Activated naive CD8-positive, alpha-beta T cell treated with anti-CD3 and anti-CD28 coated beads for 36 hours (primary cell): ENCODE measurements around the gene AHDC1. TPM values are rescaled to one million over a fixed set of nuclear protein-coding genes. Genes with fewer than 3 reads are reported as not detected.
"Not testable (repeated sequence)": the region's sequence is repeated elsewhere in the genome, so short reads cannot be mapped to it uniquely, and the experiment has no call there.

ENCODE experiments used
- DNase-seq: peaks from one replicate; pipeline ENCODE4 v3.0.0; 2021
- H3K27ac Mint-ChIP-seq: one replicate; pipeline ENCODE4 v1.8.0; 2022; ENCODE audit warnings: mild to moderate bottlenecking, moderate library complexity, mixed read lengths
- H3K27me3 Mint-ChIP-seq: one replicate; pipeline ENCODE4 v1.8.0; 2022; ENCODE audit warnings: mild to moderate bottlenecking, mixed read lengths
- H3K36me3 Mint-ChIP-seq: one replicate; pipeline ENCODE4 v1.8.0; 2021; ENCODE audit warnings: mild to moderate bottlenecking, mixed read lengths
- H3K4me1 Mint-ChIP-seq: one replicate; pipeline ENCODE4 v1.8.0; 2021; ENCODE audit warnings: mixed read lengths
- H3K4me3 Mint-ChIP-seq: one replicate; pipeline ENCODE4 v1.8.0; 2022; ENCODE audit warnings: mild to moderate bottlenecking, moderate library complexity, mixed read lengths
- H3K9me3 Mint-ChIP-seq: one replicate; pipeline ENCODE4 v1.8.0; 2022; ENCODE audit warnings: mixed read lengths
- total RNA-seq, 2 experiments: library from RNA; stranded (reverse); gene quantifications; one replicate each; pipeline ENCODE4 v1.2.3, GENCODE V29; 2021

AHDC1 gene
- 10 to 100 TPM; 10.0 to 12.0 TPM for total RNA-seq

GRCh38 chr1:27603681-27604578, at the start of gene AHDC1:
Gene AHDC1 (minus strand): TSS chr1:27604144. CDS start chr1:27552115, 52,029 bp downstream.
- Mint-ChIP-seq H3K4me1 (peaks cover 39% of the 10 kb centered on the region), H3K27ac (peak within 1 kb of the TSS; percentile 82), H3K9me3 (no peaks in the 10 kb centered on the region), H3K36me3 (no peaks in the 10 kb centered on the region), H3K4me3 (peak within 1 kb of the TSS; percentile 91), H3K27me3 (no peaks in the 10 kb centered on the region)
- peak; percentile 95 for DNase-seq

DNA sequence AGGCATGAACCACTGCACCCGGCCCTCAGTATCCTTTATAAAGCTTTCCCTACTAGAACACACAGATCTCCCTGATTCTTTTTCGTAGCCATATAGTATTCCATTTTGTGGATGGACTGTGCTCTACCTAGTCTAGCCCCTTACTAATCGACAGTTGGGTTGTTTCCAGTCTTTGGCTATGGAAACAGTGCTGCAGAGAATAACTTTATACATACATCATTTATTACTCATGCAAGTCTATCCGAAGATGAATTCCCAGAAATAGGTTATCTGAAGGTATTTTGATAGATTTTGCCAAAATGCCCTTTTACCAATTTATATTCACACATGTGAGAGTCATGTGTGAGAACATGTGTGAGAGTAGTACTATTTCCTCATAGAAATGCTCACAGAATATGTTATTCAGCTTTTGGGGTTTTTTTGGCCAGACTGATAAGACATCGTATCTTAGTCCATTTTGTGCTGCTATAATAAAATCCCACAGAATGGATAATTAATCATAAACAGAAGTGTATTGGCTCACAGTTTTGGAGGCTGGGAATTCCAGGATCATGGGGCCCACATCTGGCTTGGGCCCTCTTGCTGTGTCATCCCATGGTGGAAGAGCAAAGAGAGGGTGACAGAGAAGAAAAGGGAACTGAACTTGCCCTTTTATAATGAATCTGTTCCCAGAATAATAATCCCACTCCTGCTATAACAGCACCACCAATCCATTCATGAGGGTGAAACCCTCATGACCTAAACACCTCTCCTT, 48.3 kb upstream of the AHDC1 start:
- Mint-ChIP-seq H3K9me3 (no peaks in the 10 kb centered on the region), H3K36me3 (no peaks in the 10 kb centered on the region), H3K4me3 (no peak overlapping the region), H3K27ac (no peak overlapping the region), H3K4me1 (peaks cover 17% of the 10 kb centered on the region), H3K27me3 (no peaks in the 10 kb centered on the region)
- no peak for DNase-seq

DNA sequence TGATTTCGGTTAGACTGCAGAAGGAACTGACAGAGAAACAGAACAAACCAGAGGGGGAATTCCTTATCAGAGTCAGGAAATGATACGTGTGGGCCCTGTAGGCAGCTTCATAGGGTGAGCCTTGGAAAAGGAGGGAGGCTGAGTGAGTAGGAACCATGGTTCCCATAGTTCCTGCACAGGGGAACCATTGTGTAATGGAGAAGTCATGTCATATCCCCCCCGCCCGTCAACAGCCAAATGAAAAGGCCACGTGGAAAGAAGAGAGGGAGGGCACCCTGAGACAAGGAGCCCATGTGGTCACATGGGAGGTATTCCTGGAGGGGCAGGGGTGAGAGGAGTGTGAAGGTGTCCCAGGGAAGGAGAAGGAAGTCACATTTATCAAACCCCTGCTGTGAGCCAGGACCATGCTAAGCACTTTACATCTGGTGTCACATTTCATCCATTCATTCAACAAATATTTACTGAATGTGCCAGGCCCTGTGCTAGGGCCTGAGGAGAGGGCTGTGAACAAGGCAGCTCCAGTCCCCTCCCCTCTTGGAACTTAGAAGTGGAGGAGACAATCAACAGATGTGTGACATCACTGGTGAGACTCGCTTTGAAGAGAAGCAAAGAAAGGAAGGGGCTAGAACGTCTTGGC, 46.7 kb upstream of the AHDC1 start:
- H3K4me3 Mint-ChIP-seq: no peak overlapping the region
- peak overlapping the region; percentile 76 for H3K27ac Mint-ChIP-seq
- no peak for DNase-seq
- peaks cover 15% of the 10 kb centered on the region for H3K4me1 Mint-ChIP-seq
- H3K9me3 Mint-ChIP-seq: no peaks in the 10 kb centered on the region
- no peaks in the 10 kb centered on the region for H3K36me3 Mint-ChIP-seq
- H3K27me3 Mint-ChIP-seq: no peaks in the 10 kb centered on the region

DNA sequence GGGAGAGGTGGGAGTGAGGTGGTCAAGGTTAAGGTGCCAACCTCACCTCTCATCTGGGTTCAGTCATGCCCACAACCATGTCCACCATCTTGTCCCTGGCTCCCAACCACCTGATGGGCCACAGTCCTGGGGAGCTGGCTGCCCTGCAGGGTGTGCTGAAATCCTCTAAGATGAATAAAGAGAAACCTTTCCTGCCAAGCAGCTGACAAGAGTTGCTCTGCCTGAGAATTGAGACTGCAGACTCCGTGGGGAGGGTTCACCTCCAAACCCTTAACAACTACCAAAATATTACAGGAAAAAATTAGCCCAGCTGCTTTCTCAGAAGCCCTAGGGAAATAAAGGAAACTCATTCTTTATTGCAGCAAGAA, 46.2 kb upstream of the AHDC1 start:
- H3K36me3 Mint-ChIP-seq: no peaks in the 10 kb centered on the region
- peaks cover 15% of the 10 kb centered on the region for H3K4me1 Mint-ChIP-seq
- DNase-seq: no peak
- H3K27me3 Mint-ChIP-seq: no peaks in the 10 kb centered on the region
- H3K4me3 Mint-ChIP-seq: no peak overlapping the region
- no peaks in the 10 kb centered on the region for H3K9me3 Mint-ChIP-seq
- H3K27ac Mint-ChIP-seq: peak overlapping the region; percentile 47

GRCh38 chr1:27649306-27649635, 45.3 kb upstream of the AHDC1 start:
- no peaks in the 10 kb centered on the region for H3K27me3 Mint-ChIP-seq
- DNase-seq: no peak
- H3K27ac Mint-ChIP-seq: no peak overlapping the region
- no peak overlapping the region for H3K4me3 Mint-ChIP-seq
- H3K36me3 Mint-ChIP-seq: no peaks in the 10 kb centered on the region
- no peaks in the 10 kb centered on the region for H3K9me3 Mint-ChIP-seq
- peaks cover 19% of the 10 kb centered on the region for H3K4me1 Mint-ChIP-seq

GRCh38 chr1:27648602-27649305, 44.8 kb upstream of the AHDC1 start:
- Mint-ChIP-seq H3K4me1 (peaks cover 23% of the 10 kb centered on the region), H3K36me3 (no peaks in the 10 kb centered on the region), H3K9me3 (no peaks in the 10 kb centered on the region), H3K4me3 (no peak overlapping the region), H3K27ac (no peak overlapping the region), H3K27me3 (no peaks in the 10 kb centered on the region)
- no peak for DNase-seq

DNA sequence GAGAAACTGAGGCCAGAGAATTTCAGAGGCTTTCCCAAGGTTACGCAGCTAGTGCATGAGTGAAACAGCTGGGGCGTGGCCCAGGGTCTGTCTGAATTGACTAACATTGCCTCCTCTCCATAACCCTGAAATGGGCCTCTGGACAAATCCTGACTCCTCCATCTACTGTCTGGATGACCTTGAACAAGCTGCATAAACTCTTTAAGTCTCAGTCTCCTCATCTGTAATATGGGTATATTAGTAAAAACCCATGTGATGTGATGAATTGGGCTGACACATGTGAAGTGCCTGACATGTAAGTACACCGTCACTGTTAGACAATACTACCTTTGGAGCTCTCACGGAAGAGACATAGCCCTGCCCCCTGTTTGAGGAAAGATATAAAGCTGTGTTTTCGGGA, 43.4 kb upstream of the AHDC1 start:
- Mint-ChIP-seq H3K27ac (no peak overlapping the region), H3K36me3 (no peaks in the 10 kb centered on the region), H3K4me1 (peaks cover 27% of the 10 kb centered on the region), H3K4me3 (no peak overlapping the region), H3K9me3 (no peaks in the 10 kb centered on the region), H3K27me3 (no peaks in the 10 kb centered on the region)
- no peak for DNase-seq

- H3K27ac Mint-ChIP-seq: no peak overlapping the region
- H3K4me1 Mint-ChIP-seq: peaks cover 27% of the 10 kb centered on the region
- no peaks in the 10 kb centered on the region for H3K9me3 Mint-ChIP-seq
- H3K36me3 Mint-ChIP-seq: no peaks in the 10 kb centered on the region
- H3K27me3 Mint-ChIP-seq: no peaks in the 10 kb centered on the region
- H3K4me3 Mint-ChIP-seq: no peak overlapping the region
- DNase-seq: no peak
Measured at GRCh38 chr1:27646676-27647075, 42.7 kb upstream of the AHDC1 start.

DNA sequence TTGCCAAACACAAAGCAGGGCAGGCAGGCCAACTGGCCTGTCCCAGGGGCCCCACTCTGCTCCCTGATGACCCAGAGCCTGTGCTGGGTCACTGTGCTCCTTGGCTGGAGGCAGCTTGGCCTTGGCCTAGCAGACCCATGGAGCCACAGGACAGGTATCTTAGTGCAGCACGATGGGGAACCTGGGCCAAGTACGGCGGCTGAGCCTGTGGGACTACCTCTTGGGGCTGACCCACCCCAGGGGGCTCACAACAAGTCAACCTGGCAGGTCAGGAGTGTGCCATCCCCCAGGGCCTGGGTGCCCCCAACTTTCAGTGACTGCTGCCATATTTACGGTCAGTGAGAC, 41.1 kb upstream of the AHDC1 start:
- peaks cover 15% of the 10 kb centered on the region for H3K4me1 Mint-ChIP-seq
- DNase-seq: no peak
- no peak overlapping the region for H3K4me3 Mint-ChIP-seq
- no peaks in the 10 kb centered on the region for H3K36me3 Mint-ChIP-seq
- H3K27me3 Mint-ChIP-seq: no peaks in the 10 kb centered on the region
- no peaks in the 10 kb centered on the region for H3K9me3 Mint-ChIP-seq
- no peak overlapping the region for H3K27ac Mint-ChIP-seq

DNA sequence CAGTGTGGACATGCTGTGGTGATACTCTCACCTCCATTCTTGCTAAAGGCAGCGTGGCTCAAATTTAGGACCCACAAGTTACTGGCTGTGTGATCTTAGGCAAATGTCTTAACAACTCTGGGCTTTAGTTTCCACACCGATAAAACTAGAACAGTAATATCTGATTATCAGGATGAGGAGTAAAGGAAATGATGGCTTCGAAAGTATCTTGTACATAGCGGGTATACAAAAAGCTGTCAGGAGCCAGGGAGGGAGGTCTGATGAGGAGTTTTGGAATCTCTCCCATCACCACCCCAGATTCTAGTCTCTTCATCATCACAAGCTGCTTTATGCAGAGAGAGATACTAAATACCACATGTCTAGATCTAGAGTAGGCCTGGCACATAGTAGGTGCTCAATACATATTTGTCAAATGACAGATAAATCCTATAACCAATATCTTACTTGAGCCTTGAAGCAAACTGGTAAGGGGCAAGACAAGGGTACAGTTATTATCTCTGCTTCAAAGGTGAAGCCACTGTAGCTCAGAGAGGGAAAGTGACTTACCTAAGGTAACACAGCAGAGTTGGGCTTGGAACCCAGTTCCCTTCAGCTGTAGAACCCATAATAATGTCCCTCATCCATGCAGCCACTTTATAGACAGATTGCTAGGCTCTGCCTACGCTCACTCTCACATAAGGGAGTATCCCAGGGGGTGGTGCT, 40.6 kb upstream of the AHDC1 start:
- Mint-ChIP-seq H3K4me3 (no peak overlapping the region), H3K27ac (no peak overlapping the region)

DNA sequence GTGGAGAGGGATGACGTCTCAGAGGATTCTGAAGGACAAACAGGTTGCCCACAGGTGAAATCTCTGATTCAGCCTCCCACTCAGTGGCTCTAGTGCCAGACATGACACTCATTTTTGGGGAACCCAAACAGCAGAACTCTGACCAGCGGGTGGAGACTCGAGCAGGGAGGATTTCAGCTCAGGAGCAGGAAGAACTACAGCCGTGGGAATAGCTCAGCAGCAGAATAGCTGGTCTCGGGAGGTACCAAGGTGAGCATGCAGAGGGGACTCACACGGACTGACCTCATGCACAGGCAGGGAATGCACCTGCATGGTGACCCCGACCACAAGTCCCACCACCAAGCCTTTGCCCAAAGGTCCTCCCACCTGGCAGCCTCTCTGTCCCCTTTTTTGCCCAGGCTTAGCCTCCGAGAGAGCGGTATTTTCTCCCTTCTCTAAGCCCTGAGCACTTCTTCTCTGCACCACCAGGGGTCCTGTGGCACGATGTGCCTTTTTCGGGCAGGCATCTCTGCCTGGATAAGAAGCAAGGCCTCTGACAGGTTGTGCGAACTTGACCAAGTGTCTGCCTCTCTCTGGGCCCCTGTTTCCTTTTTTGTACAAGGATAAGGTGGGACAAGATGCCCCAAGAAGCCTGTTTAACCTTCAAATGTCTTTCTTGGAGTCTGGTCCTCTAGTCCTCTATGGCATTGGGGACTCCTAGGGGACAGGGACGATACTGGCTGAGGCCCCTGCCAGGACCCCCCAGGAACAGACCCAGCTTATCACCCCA, 39.8 kb upstream of the AHDC1 start:
- H3K4me3 Mint-ChIP-seq: no peak overlapping the region
- H3K4me1 Mint-ChIP-seq: peaks cover 12% of the 10 kb centered on the region
- H3K36me3 Mint-ChIP-seq: no peaks in the 10 kb centered on the region
- H3K27me3 Mint-ChIP-seq: no peaks in the 10 kb centered on the region
- peak; percentile 69 for DNase-seq
- H3K27ac Mint-ChIP-seq: no peak overlapping the region
- no peaks in the 10 kb centered on the region for H3K9me3 Mint-ChIP-seq

More for the DNA sequence above, 40.6 kb upstream of the AHDC1 start:
- H3K27me3 Mint-ChIP-seq: no peaks in the 10 kb centered on the region
- DNase-seq: no peak
- H3K36me3 Mint-ChIP-seq: no peaks in the 10 kb centered on the region
- H3K9me3 Mint-ChIP-seq: no peaks in the 10 kb centered on the region
- H3K4me1 Mint-ChIP-seq: peaks cover 12% of the 10 kb centered on the region

GRCh38 chr1:27640514-27640913, 36.6 kb upstream of the AHDC1 start:
- H3K36me3 Mint-ChIP-seq, H3K27me3 Mint-ChIP-seq, H3K4me3 Mint-ChIP-seq, H3K27ac Mint-ChIP-seq, H3K9me3 Mint-ChIP-seq, DNase-seq: not testable (repeated sequence)
- H3K4me1 Mint-ChIP-seq: peaks cover 28% of the 10 kb centered on the region

- Mint-ChIP-seq H3K27me3 (no peaks in the 10 kb centered on the region), H3K4me3 (no peak overlapping the region), H3K36me3 (no peaks in the 10 kb centered on the region), H3K4me1 (peaks cover 30% of the 10 kb centered on the region), H3K9me3 (no peaks in the 10 kb centered on the region), H3K27ac (no peak overlapping the region)
- no peak for DNase-seq
Measured at GRCh38 chr1:27638805-27639204, 34.9 kb upstream of the AHDC1 start.
